ENCODE results near the gene HOGA1.
"Not testable (repeated sequence)": the region's sequence is repeated elsewhere in the genome, so short reads cannot be mapped to it uniquely, and the experiment has no call there.

Gene HOGA1

GRCh38 chr10:97612386-97612785 is 28.2 kb downstream of the HOGA1 start:
- peak; percentile 49 for DNase-seq

GRCh38 chr10:97618285-97618684 is 34.1 kb downstream of the HOGA1 start:
- DNase-seq = no peak

- DNase-seq = no peak
Observed at GRCh38 chr10:97618733-97619132, 34.5 kb downstream of the HOGA1 start.

- DNase-seq = no peak
Observed at GRCh38 chr10:97623277-97623676, 39.1 kb downstream of the HOGA1 start.

- no peak for DNase-seq
Observed at GRCh38 chr10:97627731-97628130, 43.5 kb downstream of the HOGA1 start.

- DNase-seq = no peak
Observed at GRCh38 chr10:97628228-97628627, 44.0 kb downstream of the HOGA1 start.

GRCh38 chr10:97629289-97629688 is 45.1 kb downstream of the HOGA1 start:
- no peak for DNase-seq

- no peak for DNase-seq
Observed at GRCh38 chr10:97631098-97631497, 46.9 kb downstream of the HOGA1 start.

- DNase-seq = peak; percentile 92
Observed at GRCh38 chr10:97632949-97633884, 49.0 kb downstream of the HOGA1 start, which contains the start of gene MORN4. MORN4 (minus strand) TSS chr10:97633500; CDS start chr10:97619653, 13,847 bp downstream.

GRCh38 chr10:97633921-97634320 is 49.7 kb downstream of the HOGA1 start:
- DNase-seq = no peak

- DNase-seq = no peak
Observed at GRCh38 chr10:97635577-97635976, 51.4 kb downstream of the HOGA1 start.

- not testable (repeated sequence) for DNase-seq
Observed at GRCh38 chr10:97639090-97639489, 54.9 kb downstream of the HOGA1 start.

- peak; percentile 97 for DNase-seq
Observed at GRCh38 chr10:97640174-97640867, 56.1 kb downstream of the HOGA1 start, which contains the start of gene PI4K2A. PI4K2A (plus strand) TSS chr10:97640671; CDS start chr10:97640743, 72 bp downstream.

- DNase-seq = no peak
Observed at GRCh38 chr10:97640868-97641811, 57.0 kb downstream of the HOGA1 start.

- not testable (repeated sequence) for DNase-seq
Observed at GRCh38 chr10:97642471-97643159, 58.4 kb downstream of the HOGA1 start.

GRCh38 chr10:97643441-97643985 is 59.3 kb downstream of the HOGA1 start:
- no peak for DNase-seq

- no peak for DNase-seq
Observed at GRCh38 chr10:97644936-97645335, 60.7 kb downstream of the HOGA1 start.

- DNase-seq = peak; percentile 49
Observed at GRCh38 chr10:97647556-97647955, 63.4 kb downstream of the HOGA1 start.

GRCh38 chr10:97648562-97649404 is 64.6 kb downstream of the HOGA1 start:
- DNase-seq = peak; percentile 62

GRCh38 chr10:97649405-97649750 is 65.2 kb downstream of the HOGA1 start:
- not testable (repeated sequence) for DNase-seq

- no peak for DNase-seq
Observed at GRCh38 chr10:97650726-97651125, 66.5 kb downstream of the HOGA1 start.

Data from NCI-H226 (cell line).